GM19328 (cell line): Measurements from ENCODE around the gene CCDC188.

Experiments used
- ATAC-seq: cut with Tn5 transposase; IDR thresholded peaks from one replicate; pipeline ENCODE4 v1.9.1; 2021; ENCODE audit warnings: mild to moderate bottlenecking, moderate library complexity; ENCODE audit not compliant: unreplicated experiment

CCDC188 gene

DNA sequence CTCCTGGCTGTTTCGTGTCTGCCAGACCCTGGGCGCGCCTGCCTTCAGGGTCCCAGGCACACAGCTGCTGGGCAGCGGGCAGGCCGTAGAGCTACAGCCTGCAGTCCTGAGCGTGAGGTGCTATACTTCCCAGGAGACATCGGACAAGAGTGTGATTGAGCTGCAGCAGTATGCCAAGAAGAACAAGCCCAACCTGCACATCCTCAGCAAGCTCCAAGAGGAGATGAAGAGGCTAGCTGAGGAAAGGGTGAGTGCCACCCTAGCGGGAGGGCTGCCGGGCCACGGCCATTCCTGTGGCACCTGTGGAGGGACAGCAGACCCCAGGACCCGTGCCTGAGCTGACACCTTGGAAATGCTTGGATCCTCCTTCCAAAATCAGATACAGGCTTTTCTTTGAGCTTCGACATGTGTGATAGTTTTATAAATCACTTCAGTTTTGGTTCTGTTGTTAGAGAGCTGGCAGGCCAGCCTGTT is 42.1 kb downstream of the CCDC188 start:
- ATAC-seq: no peak

- no peak for ATAC-seq
Measured at GRCh38 chr22:20107951-20108756, 42.7 kb downstream of the CCDC188 start.

- no peak for ATAC-seq
Measured at GRCh38 chr22:20107471-20107901, 43.4 kb downstream of the CCDC188 start.

DNA sequence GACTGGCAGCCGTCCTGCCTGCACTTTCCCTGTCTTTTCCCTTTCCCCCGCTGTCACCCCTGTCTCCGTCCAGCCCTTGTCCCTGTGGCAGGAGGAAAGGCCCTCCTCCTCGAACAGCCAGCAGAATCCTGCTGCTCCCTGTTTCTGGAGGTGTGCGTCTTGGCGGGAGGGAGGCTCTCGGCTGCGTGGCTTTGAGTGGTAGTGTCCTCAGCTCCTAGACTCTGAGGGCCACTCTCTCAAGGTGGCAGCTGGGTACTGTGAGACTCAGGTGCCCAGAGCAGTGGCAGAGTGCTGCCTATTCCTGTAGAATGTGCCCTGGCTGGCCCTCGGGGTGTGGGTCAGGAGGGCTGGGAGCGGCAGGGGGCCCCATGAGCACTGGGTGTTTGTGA is 44.0 kb downstream of the CCDC188 start:
- ATAC-seq: no peak

DNA sequence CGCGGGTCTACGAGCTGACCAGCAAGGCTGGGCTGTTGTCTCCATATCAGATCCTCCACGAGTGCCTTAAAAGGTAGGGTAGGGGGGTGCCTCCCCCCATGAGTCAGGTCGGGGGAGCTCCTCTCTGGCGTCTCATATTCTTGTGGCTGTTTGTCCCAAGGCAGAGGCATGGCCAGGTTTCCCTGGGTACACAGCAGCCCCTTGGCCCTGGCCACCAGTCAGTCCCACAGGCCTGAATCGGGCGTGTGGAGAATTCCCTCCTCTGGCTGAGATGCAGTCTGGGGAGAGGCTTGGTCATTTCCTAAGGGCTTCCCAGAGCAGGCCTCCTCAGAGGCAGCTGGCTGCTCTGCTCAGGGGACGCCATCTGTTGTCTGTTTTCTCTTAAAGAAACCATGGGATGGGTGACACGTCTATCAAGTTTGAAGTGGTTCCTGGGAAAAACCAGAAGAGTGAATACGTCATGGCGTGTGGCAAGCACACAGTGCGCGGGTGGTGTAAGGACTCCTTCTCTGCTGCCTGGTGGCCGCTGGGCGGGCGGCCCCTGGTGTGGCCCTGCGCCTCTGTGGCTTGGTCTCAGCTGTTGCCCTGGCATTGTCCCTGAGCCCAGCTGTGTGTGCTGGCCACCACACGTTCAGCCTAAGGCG is 44.5 kb downstream of the CCDC188 start:
- no peak for ATAC-seq

DNA sequence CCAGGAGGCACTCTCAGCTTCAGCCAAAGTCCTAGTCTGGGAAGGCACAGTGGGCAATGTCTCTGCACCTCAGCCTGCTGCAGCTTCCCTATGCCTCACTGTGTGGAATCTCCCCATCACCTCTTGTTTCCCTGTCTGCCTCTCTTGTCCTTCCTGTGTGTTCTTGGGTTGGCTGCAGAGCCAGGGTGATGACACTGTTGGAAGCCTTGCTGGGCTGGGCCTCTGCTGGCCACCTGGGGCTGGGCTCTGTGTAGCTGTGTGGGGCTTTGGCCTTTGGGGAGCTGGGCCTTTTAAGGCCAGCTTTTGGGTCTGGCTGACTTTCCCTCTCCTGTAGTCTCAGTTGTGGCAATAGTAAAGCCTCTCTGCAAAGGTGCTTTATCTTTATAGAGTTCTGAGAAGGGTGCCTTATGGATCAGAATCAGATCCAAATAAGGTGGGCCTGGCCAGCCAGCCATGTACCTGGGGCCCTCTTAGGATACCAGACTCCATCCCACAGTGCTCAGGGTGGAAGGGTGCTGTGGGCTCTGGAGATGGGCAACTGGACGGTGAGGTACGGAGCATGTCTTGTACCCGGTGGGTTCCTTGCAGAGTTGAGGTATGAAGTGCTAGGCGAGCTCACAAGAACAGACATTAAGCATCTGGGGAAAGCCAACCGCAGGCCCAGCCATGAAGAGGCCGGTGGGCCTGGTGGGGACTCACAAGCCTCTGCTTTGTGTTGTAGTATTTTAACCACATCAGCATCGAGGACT is 45.2 kb downstream of the CCDC188 start:
- ATAC-seq: no peak

DNA sequence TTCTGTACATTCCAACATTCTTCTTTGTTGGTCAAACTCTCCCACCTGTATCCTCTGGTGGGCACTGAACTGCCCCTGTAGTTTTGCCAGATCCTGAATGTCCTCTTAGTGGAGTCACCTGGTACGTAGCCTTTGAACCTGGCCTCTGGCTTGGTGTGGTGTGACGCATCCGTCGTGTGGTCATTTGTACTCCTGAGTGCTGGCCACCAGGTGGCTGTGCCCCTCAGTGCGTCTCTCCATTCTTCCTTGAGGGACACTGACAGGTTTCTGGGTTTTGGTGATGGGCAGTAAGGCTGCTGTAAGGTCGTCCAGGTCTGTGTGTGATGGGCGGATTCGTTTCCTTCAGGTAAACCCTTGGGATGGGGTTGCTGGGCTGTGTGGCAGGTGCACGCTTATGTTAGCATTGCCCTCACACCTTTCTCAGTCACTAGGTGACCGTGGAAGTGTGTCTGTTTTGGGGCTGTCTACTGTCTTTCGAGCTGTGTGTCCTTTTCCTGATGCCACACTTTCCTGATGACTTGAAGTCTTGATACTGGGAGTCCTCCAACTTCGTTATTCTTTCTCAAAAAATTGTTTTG is 48.6 kb downstream of the CCDC188 start:
- no peak for ATAC-seq

- no peak for ATAC-seq
Measured at GRCh38 chr22:20101638-20102037, 49.2 kb downstream of the CCDC188 start.

DNA sequence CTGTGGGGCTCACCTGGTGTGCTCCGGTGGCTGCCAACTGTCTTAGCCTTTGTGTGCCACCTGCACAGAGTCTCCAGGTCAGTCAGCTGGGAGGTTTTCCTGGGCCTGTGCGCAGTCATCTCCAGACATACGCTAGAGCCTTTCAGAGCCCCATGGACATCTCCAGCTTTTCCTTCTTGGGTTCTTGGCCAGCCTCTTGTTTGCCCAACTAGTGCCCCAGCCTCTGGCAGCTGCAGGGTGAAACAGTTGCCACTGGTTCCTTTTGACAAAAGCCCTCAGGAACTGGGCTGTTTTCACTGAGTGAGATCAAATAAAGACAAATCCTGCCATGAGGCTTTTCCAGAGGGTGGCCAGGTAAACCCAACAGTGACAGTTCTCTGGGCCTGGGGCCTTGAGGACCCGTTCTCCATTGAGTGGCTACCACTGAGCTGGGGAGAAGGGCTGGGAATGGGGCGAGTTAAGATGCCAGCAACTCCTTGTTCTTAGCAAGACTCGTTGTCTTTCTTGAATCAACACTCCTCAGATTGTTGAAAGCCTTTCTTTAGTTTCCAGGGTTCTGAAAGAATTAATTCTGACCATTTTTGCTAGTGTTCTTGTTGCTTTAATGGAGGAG is 51.6 kb downstream of the CCDC188 start:
- no peak for ATAC-seq
